Rectal smooth muscle tissue (tissue), 1 donor: ENCODE results near the gene RPRML.
"Not testable (repeated sequence)": the region's sequence is repeated elsewhere in the genome, so short reads cannot be mapped to it uniquely, and the experiment has no call there.

Experiments used
- H3K27ac ChIP-seq: one replicate; pipeline ENCODE4 v1.7.0; 2013; ENCODE audit warnings: low read depth, low read length, inconsistent platforms
- H3K27me3 ChIP-seq: one replicate; pipeline ENCODE4 v1.7.0; 2013; ENCODE audit warnings: low read length; ENCODE audit not compliant: control insufficient read depth, insufficient read depth
- H3K36me3 ChIP-seq: one replicate; pipeline ENCODE4 v1.7.0; 2013; ENCODE audit warnings: low read length; ENCODE audit not compliant: control insufficient read depth, insufficient read depth
- H3K4me1 ChIP-seq: one replicate; pipeline ENCODE4 v1.7.0; 2013; ENCODE audit warnings: low read length; ENCODE audit not compliant: control insufficient read depth, insufficient read depth
- H3K4me3 ChIP-seq: one replicate; pipeline ENCODE4 v1.7.0; 2013; ENCODE audit warnings: low read length
- H3K9ac ChIP-seq: one replicate; pipeline ENCODE4 v1.7.0; 2013; ENCODE audit warnings: low read length

The RPRML gene

GRCh38 chr17:46979147-46979863 lies at the start of gene RPRML:
Gene RPRML, minus strand, starts transcription at chr17:46979253. Its CDS starts 246 bp downstream, at chr17:46979007.
- H3K9ac ChIP-seq, result no peak within 1 kb of the TSS
- H3K36me3 ChIP-seq, result no peaks in the 10 kb centered on the region
- peaks cover 17% of the 10 kb centered on the region for H3K27me3 ChIP-seq
- peak within 1 kb of the TSS; percentile 57 for H3K4me3 ChIP-seq
- H3K4me1 ChIP-seq, result no peaks in the 10 kb centered on the region
- no peak within 1 kb of the TSS for H3K27ac ChIP-seq

- H3K36me3 ChIP-seq, H3K27ac ChIP-seq, H3K9ac ChIP-seq, H3K4me3 ChIP-seq, H3K4me1 ChIP-seq, H3K27me3 ChIP-seq: not testable (repeated sequence)
Observed at GRCh38 chr17:47016966-47017365, 37.9 kb upstream of the RPRML start.

GRCh38 chr17:47013341-47013740 lies 34.3 kb upstream of the RPRML start:
- H3K27me3 ChIP-seq, result no peaks in the 10 kb centered on the region

GRCh38 chr17:47012457-47012856 lies 33.4 kb upstream of the RPRML start:
- no peaks in the 10 kb centered on the region for H3K4me1 ChIP-seq
- no peak overlapping the region for H3K9ac ChIP-seq
- H3K27ac ChIP-seq, result no peak overlapping the region
- H3K27me3 ChIP-seq, result no peaks in the 10 kb centered on the region
- no peak overlapping the region for H3K4me3 ChIP-seq
- no peaks in the 10 kb centered on the region for H3K36me3 ChIP-seq

More at GRCh38 chr17:47013341-47013740, 34.3 kb upstream of the RPRML start:
- Histone ChIP-seq H3K4me1 (no peaks in the 10 kb centered on the region), H3K9ac (no peak overlapping the region), H3K27ac (no peak overlapping the region), H3K4me3 (no peak overlapping the region), H3K36me3 (no peaks in the 10 kb centered on the region)

GRCh38 chr17:47009759-47010594 lies 30.9 kb upstream of the RPRML start:
- H3K4me3 ChIP-seq, result no peak overlapping the region

DNA sequence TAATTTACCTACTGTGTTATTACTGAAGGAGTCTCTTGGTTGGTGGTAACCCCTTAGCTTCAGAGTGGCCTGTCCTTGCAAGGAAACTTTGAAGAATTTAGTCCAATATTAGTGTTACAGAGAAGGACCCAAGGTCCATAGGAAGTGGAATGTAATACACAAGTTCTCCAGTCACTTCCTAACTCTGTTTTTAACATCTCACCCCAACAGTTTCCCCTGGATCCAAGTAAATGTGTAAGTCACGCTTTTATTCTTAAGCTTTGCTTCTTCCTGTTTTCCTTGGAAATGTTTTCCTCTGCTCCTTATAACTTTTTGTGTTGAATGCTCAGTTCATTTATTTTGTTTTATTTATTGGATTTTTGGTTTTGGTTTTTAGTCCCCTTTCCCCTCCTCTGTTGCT lies 25.9 kb upstream of the RPRML start:
- Histone ChIP-seq H3K27ac (no peak overlapping the region), H3K36me3 (no peaks in the 10 kb centered on the region), H3K4me1 (no peaks in the 10 kb centered on the region), H3K9ac (no peak overlapping the region), H3K4me3 (no peak overlapping the region), H3K27me3 (no peaks in the 10 kb centered on the region)

More at GRCh38 chr17:47009759-47010594, 30.9 kb upstream of the RPRML start:
- H3K9ac ChIP-seq, result no peak overlapping the region
- H3K4me1 ChIP-seq, result no peaks in the 10 kb centered on the region
- H3K27me3 ChIP-seq, result no peaks in the 10 kb centered on the region
- no peaks in the 10 kb centered on the region for H3K36me3 ChIP-seq
- no peak overlapping the region for H3K27ac ChIP-seq

- H3K27ac ChIP-seq, H3K4me1 ChIP-seq: not testable (repeated sequence)
Observed at GRCh38 chr17:47003864-47004263, 24.8 kb upstream of the RPRML start.

DNA sequence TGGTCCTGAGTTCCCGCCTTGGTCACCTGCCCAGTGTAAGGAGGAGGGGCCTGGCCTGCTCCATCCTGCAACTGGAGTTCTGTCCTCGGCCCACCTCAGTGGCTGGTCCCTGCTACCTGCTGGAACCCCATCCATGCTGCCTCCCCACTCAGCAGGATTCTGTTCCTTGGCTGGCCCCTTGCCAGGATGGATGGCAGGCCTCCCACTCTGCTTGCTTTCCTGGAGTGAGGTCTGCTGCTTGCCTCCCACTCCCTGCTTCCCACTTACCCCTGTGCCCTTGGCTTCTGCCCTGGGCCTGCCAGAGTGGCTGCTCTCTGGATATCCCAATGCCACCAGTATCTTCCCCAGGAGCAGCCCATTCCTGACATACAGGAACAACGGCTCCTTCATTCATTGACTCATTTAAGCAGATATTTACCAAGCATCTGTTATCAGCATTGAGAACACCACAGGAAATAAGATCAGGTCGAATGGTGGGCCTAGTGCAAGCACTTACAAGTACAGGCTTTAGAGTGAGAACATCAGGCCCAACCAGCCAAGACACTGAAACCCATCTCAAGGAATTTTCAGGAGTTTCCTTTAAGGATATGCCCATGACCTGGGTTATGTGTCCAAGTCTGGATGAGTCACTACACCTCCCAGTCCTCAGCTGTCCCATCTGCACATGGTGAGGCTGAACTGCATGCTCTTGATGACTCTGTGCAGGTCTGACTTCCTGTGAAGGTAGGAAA lies 17.0 kb upstream of the RPRML start:
- H3K27ac ChIP-seq, result no peak overlapping the region
- H3K36me3 ChIP-seq, result no peaks in the 10 kb centered on the region
- no peak overlapping the region for H3K9ac ChIP-seq
- no peaks in the 10 kb centered on the region for H3K4me1 ChIP-seq
- H3K27me3 ChIP-seq, result no peaks in the 10 kb centered on the region
- no peak overlapping the region for H3K4me3 ChIP-seq

More at GRCh38 chr17:47003864-47004263, 24.8 kb upstream of the RPRML start:
- H3K9ac ChIP-seq, H3K36me3 ChIP-seq, H3K4me3 ChIP-seq, H3K27me3 ChIP-seq: not testable (repeated sequence)

GRCh38 chr17:46994993-46995392 lies 15.9 kb upstream of the RPRML start:
- Histone ChIP-seq H3K27ac (no peak overlapping the region), H3K4me1 (no peaks in the 10 kb centered on the region), H3K4me3 (no peak overlapping the region)

GRCh38 chr17:46991617-46992016 lies 12.6 kb upstream of the RPRML start:
- no peaks in the 10 kb centered on the region for H3K4me1 ChIP-seq
- no peaks in the 10 kb centered on the region for H3K36me3 ChIP-seq
- H3K27ac ChIP-seq, result no peak overlapping the region
- H3K9ac ChIP-seq, result no peak overlapping the region
- no peak overlapping the region for H3K4me3 ChIP-seq
- no peaks in the 10 kb centered on the region for H3K27me3 ChIP-seq

More at GRCh38 chr17:46994993-46995392, 15.9 kb upstream of the RPRML start:
- Histone ChIP-seq H3K27me3 (no peaks in the 10 kb centered on the region), H3K36me3 (no peaks in the 10 kb centered on the region), H3K9ac (no peak overlapping the region)

DNA sequence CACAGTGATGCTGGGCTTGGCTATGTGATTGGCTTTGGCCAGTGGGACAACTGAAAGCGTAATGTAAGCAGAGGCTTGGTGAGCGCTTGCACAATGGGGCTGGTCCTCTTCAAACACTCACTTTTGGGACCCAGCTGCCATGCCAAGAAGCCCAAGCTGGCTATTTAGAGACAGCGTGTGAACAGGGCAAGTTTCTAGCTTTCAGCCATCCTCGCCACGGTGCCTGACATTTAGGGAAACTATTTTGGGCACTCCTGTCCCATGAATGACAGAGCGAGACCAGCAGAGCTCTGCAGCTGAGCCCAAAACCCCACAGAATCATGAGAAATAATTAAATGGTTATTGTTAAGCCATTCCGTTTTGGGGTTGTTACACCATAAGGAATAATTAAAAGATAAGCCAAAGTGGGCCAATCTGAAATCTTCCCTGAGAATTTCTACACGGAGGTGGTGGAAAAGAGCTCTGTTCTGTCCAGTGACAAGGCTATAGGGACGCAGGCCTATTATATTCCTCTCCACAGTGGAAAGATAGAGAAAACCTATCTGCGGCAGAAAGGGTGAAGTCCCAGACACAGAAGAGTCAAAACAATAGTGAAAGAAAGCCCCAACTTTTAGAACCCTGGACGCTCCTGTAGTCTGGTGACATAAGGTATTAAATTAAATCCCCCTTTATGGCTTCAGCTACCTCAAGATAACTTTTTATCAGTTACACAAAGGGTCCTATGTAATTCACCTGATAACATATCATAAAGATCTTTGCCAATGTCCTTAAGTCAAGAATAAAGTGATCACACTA lies 10.8 kb upstream of the RPRML start:
- Histone ChIP-seq H3K9ac (no peak overlapping the region), H3K4me3 (no peak overlapping the region), H3K27me3 (no peaks in the 10 kb centered on the region), H3K36me3 (no peaks in the 10 kb centered on the region), H3K27ac (no peak overlapping the region), H3K4me1 (no peaks in the 10 kb centered on the region)

GRCh38 chr17:46987927-46988326 lies 8.9 kb upstream of the RPRML start:
- H3K4me1 ChIP-seq, H3K9ac ChIP-seq, H3K27ac ChIP-seq, H3K4me3 ChIP-seq, H3K27me3 ChIP-seq, H3K36me3 ChIP-seq: not testable (repeated sequence)
